GF-D8 (cell line): ENCODE results near the gene APOBEC2.

ENCODE experiments used
- DNase-seq: peaks from one replicate; lab custom pipeline; 2025; lab: John Stamatoyannopoulos, UW

The APOBEC2 gene

GRCh38 chr6:41059556-41059955, 6.6 kb downstream of the APOBEC2 start:
- DNase-seq, result no peak

- no peak for DNase-seq
Observed at GRCh38 chr6:41061196-41061726, 8.3 kb downstream of the APOBEC2 start.

GRCh38 chr6:41062056-41062455, 9.1 kb downstream of the APOBEC2 start:
- DNase-seq, result no peak

- no peak for DNase-seq
Observed at GRCh38 chr6:41063884-41064285, 10.9 kb downstream of the APOBEC2 start.

- no peak for DNase-seq
Observed at GRCh38 chr6:41064841-41065240, 11.8 kb downstream of the APOBEC2 start.

- DNase-seq, result no peak
Observed at GRCh38 chr6:41065550-41066026, 12.6 kb downstream of the APOBEC2 start.

GRCh38 chr6:41066867-41067304, 13.9 kb downstream of the APOBEC2 start:
- DNase-seq, result peak; percentile 33

GRCh38 chr6:41071501-41071922, 18.5 kb downstream of the APOBEC2 start:
- DNase-seq, result no peak

GRCh38 chr6:41071923-41072835, 19.2 kb downstream of the APOBEC2 start, which contains the start of gene OARD1:
Gene OARD1, minus strand, starts transcription at chr6:41072356. Its CDS starts 722 bp downstream, at chr6:41071634.
- DNase-seq, result peak; percentile 97

GRCh38 chr6:41072836-41073202, 19.8 kb downstream of the APOBEC2 start, which contains the start of gene NFYA:
Gene NFYA, plus strand, starts transcription at chr6:41072974. Its CDS starts 6,116 bp downstream, at chr6:41079090.
- no peak for DNase-seq

GRCh38 chr6:41073203-41073967, 20.4 kb downstream of the APOBEC2 start:
- peak; percentile 71 for DNase-seq

GRCh38 chr6:41073968-41074691, 21.1 kb downstream of the APOBEC2 start:
- DNase-seq, result peak; percentile 20

- DNase-seq, result no peak
Observed at GRCh38 chr6:41074692-41075436, 21.9 kb downstream of the APOBEC2 start.

- DNase-seq, result no peak
Observed at GRCh38 chr6:41075651-41076626, 22.9 kb downstream of the APOBEC2 start.

- DNase-seq, result no peak
Observed at GRCh38 chr6:41077536-41077935, 24.5 kb downstream of the APOBEC2 start.

- DNase-seq, result no peak
Observed at GRCh38 chr6:41078101-41078500, 25.1 kb downstream of the APOBEC2 start.

- DNase-seq, result no peak
Observed at GRCh38 chr6:41079080-41079479, 26.1 kb downstream of the APOBEC2 start.

GRCh38 chr6:41080621-41081020, 27.6 kb downstream of the APOBEC2 start:
- DNase-seq, result peak; percentile 31

- no peak for DNase-seq
Observed at GRCh38 chr6:41083072-41083471, 30.1 kb downstream of the APOBEC2 start.

GRCh38 chr6:41085182-41085581, 32.2 kb downstream of the APOBEC2 start:
- no peak for DNase-seq
